ENCODE results near the gene CBLB.

The CBLB gene

DNA sequence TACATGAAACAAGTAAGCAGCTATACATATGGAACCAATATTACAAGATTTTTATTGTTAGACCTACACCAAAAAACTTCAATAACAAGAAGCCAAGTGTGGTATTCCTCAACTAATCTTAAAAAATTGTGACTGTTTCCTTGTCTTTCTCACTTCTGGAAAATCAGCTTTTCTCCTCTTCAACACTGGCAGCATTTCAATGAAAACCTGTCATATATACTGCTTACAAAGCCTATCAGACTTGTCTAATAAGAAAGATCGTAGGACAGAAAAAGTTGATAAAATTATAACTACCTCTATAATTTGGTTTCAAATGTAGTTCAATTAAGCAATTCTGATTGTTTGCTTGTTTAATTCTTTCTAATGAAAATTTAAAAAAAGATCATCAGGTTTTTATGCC lies 55.1 kb downstream of the CBLB start:
- DNase-seq = no peak

DNA sequence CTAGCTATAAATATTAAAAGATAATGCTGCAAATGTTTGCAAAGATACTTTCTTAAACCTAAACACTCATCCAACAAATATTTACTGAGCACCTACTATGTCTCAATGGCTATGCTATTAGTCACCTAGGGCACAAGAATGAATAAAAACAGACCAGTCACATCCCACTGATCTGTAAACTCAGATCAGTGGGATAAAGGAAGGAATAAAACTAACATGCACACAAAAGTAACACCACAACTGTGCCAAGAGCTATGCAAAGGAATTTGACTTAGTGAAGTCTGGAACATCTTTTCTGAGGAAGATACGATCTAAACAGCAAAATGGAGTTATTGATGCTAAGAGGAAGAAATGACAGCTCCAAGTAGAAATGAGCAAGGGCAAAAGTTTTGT lies 56.6 kb downstream of the CBLB start:
- DNase-seq = no peak

GRCh38 chr3:105811518-105812193 lies 57.2 kb downstream of the CBLB start:
- DNase-seq = no peak

- no peak for DNase-seq
Observed at GRCh38 chr3:105809208-105809888, 59.5 kb downstream of the CBLB start.

DNA sequence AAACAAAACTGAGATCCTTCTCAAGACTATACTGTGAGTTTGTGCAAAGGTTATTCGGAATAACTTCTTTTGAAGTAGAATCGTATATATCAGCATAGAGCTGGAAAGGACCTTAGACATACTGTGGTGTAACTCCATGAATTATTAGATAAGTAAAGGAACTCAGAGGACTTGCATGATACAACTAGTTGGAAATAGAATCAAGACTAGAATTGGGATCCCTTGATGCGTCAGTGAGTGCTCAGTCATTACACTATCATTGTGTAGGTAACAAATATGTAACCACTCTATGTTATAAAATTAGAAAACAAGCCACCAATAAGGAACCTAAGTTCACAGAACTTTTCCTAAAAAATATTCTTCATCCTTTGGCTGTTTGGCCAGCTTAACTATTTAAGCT lies 61.1 kb downstream of the CBLB start:
- no peak for DNase-seq

DNA sequence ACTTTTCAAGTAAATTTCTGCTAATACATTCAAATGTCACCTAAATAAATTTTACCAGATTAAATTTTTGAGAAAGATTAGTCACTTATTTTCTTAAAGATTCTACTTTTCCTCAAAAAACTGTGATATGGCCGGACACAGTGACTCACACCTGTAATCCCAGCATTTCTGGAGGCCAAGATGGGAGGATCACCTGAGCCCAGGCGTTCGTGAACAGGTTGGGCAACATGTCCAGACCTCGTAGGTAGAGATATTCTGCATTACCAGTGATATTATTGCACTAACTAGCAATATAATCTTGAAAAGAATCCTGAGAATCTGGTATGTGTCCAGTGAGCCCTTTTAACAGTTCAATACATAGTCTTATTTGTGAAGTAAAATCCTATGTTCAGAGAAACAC lies 61.7 kb downstream of the CBLB start:
- DNase-seq = no peak

- peak; percentile 26 to 28 for DNase-seq
Observed at GRCh38 chr3:105806359-105806758, 62.5 kb downstream of the CBLB start.

- no peak for DNase-seq
Observed at GRCh38 chr3:105805404-105805803, 63.4 kb downstream of the CBLB start.

- no peak for DNase-seq
Observed at GRCh38 chr3:105802118-105802706, 66.6 kb downstream of the CBLB start.

- no peak for DNase-seq
Observed at GRCh38 chr3:105801397-105801796, 67.4 kb downstream of the CBLB start.

- no peak for DNase-seq
Observed at GRCh38 chr3:105800320-105800719, 68.5 kb downstream of the CBLB start.

GRCh38 chr3:105799286-105799685 lies 69.5 kb downstream of the CBLB start:
- DNase-seq = no peak

GRCh38 chr3:105798381-105798934 lies 70.4 kb downstream of the CBLB start:
- DNase-seq = no peak

DNA sequence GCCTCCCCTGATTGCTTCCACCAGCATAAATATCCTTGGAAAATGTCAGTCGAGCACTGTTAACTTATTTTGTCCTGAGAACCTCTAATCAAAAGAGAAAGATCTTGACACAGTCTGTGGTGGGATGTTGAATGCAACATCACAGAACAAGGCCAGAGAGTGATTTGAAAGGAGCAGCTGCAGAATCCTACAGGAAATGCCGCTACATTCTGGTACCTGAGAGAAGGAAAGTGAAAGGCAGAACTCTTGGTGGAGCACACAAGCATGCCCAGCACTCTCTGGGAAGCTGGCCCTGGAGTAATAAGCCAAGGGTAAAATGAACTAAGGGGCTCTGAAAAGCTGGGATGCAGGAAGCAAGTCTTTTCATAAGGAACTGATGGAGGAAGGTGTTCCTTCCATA lies 75.8 kb downstream of the CBLB start:
- no peak for DNase-seq

DNA sequence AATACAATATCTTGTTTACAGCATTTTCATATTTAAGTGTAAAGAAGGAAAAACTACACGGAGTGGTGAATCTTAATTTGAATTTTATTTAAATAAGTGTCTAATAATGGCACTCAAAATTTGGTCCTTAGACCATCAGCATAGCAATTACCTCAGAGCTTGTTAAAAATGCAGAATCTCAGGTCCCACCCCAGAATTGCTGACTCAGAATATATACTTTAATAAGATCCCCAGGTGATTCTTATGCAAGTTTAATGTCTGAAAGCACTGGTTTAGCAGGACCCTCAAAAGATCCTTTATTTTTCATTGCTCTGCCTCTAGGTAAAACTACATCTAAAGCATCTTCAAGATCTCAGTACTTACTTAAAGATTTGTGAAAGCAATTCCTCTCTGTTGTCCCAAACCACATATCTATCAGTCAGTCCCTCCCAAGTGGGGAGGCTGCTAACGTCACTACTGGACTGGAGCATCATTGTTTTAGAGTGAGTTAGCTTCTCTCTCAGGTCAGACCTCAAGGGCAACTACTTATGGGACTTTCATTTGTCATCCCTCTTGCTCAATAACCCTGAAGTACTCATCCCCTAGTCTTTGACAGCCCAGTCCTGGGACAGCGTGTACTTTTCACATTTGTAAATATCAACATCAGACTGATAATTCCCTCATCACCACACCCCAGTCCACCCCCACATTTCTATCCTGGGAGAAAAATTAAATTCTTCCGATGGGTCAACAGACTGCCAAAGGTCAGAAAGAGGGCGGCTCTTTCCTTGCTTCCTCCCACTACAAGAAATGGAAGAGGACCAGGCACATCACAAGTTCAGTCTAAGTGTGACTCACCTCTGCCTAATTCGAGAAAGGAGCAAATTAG lies 76.7 kb downstream of the CBLB start:
- no peak for DNase-seq

DNA sequence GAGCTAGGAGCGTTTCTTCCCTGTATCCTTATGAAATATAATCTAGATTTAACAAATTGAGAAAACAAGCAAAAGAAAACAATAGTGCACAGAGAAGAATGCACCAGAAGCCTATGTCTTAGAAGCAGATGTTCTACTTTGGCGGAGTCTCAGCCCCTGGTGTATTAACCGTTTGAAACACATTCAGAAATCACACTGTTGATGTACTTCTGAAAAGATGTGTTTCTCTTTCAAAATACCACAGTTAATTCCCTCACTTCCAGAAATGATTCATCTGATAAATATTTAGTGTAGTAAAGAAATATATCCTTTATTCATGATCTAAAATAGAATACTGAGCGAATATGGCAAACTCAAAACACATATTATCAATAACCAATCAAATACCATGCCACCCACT lies 77.7 kb downstream of the CBLB start:
- no peak for DNase-seq

DNA sequence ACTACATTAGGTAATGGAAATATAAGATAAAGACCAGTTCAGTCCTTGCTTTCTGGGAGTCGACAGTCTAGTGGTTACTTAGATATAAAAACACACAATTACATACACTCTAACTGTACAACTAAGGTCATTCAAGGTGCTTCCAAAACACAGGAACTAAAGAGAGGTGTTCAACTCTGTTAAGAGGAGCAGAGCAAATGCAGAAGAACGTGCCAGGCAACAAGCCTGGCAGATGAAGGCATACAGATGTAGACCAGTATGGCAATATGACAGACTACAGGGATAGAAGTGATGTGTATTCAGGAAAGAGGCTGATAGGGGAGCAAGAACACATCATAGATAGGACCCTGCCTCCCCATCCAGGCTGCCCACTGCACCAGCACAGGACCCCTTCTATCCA lies 78.3 kb downstream of the CBLB start:
- DNase-seq = no peak

DNA sequence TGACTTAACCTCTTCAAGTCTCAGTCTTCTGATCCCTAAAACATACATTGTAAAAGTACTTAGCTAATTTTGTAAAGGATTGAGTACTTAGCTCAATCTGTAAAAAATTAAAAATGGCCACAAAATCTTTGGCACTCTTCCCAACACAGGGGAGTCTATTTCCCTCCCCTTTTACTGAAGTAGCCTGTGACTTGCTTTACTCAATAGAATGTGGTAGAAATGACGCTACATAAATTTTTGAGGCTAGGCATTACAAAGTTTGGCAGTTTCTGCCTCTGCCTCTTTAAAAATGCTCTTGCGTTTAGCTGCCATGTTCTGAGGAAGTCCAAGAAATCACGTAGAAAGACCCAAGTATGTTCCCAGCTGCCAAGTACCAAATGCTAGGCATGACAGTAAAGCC lies 80.2 kb downstream of the CBLB start:
- DNase-seq = no peak

DNA sequence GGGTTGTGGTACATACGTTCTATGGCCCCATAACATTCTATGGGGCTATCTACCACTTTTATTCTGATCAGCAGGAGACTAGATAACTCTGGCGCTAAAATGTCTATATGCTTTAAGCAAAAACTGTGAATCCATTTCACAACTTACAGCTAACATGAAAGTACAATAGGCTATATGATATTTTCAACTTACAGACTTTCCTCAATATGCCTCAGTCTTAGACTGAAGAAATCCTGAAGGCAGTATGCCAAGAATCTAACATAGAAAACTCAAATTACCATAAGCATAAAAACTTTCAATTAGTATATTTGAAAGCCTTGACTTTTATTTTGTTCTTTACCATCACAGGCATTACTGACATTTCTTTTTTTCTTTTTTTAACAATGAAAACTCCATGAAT lies 81.4 kb downstream of the CBLB start:
- DNase-seq = no peak

- DNase-seq = no peak
Observed at GRCh38 chr3:105786990-105787389, 81.8 kb downstream of the CBLB start.

DNA sequence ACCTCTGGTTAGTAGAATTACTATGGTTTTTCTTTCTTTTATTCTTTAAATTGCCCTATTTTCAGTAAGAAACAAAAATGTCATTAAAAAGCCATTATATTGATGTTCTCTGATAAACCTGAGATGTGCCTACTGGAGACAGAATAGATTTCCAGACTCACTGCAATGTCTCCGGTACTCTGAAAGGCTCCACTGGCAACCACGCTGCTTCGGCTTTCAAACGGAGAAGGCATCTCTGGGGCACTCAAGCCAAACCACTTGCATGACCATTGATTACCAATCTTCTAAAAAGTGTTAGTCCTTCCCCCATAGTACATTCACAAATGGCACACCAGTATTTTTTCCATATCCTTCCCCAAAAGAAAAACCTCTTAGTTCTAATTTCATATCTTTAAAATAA lies 82.6 kb downstream of the CBLB start:
- DNase-seq = no peak

DNA sequence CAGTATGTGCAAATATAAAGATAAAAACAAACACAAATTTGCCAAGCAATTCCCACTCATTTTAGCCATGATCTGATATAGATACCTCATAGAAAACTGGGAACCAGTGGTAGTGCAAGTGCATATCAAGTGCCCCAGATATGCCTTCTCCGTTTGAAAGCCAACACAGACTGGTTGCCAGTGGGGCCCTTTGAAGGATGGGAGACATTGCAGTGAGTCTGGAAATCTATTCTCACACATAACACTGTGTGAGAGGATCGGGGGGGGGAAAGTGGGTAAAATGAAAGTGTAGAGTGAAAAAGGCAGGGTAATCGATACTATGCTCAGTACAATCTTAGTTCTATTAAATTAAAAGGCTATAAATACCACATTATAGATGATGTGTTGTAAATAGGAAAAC lies 83.0 kb downstream of the CBLB start:
- no peak for DNase-seq

DNA sequence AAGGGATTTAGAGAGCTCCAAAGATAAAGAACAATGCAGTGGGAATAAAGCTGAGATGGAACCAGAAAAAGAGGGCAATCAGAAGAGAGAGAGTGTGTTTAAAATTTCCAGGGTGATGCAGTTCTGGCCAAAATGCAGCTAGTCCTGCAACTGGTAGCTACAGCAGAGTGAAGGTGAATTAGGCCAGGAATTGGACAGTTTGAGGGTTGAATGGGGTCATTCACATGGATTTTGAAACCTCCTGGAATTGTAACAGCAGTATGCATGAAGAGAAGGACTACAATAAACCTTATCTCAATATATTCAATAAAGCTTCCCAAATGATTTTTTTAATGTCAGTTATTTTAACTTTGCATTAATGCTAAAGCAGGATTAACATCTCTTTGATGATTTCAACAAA lies 85.2 kb downstream of the CBLB start:
- DNase-seq = no peak

Data from activated CD4-positive, alpha-beta T cell treated with anti-CD3 and anti-CD28 coated beads for 4 hours (primary cell).